GM21529 (cell line): Measurements from ENCODE around the gene STK17A.
"Not testable (repeated sequence)": the region's sequence is repeated elsewhere in the genome, so short reads cannot be mapped to it uniquely, and the experiment has no call there.

Experiments
- ATAC-seq: cut with Tn5 transposase; IDR thresholded peaks from one replicate; pipeline ENCODE4 v1.9.1; 2021; ENCODE audit not compliant: unreplicated experiment

Gene STK17A

DNA sequence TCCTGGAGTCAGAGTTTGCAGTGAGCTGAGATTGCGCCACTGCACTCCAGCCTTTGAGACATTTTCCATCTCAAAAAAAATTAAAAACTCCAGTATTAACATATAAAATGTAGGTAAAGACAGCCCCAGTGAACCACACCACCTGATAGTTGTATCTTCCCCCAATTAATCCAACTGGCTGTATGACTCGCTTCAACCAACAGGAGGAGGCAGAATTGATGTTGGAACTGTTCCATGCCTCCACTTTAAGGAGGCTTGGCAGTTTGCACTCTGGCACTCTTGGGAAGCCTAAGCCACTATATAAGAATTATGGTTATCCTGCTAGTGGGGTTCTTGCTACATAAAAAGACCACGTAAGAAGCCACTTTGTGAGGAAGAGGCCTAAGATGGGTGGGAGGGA, 72.7 kb downstream of the STK17A start:
- ATAC-seq: no peak

DNA sequence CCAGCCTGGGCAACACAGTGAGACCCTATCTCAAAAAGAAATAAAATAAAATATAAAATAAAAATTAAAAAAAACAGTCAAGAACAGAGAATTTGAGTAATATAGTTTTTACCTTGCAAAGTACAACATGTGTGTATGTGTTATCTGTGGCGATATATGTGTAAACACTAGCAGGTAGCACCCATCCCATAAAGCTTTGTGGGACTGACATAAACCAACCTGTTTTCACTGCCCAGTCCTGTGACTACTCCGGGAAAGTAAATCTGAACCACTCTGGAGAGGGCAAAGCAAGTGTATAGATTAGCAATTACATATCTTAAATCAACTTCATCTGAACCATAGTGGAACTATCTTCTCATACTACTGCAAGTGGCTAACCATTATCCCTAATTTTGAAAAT, 74.1 kb downstream of the STK17A start:
- no peak for ATAC-seq

DNA sequence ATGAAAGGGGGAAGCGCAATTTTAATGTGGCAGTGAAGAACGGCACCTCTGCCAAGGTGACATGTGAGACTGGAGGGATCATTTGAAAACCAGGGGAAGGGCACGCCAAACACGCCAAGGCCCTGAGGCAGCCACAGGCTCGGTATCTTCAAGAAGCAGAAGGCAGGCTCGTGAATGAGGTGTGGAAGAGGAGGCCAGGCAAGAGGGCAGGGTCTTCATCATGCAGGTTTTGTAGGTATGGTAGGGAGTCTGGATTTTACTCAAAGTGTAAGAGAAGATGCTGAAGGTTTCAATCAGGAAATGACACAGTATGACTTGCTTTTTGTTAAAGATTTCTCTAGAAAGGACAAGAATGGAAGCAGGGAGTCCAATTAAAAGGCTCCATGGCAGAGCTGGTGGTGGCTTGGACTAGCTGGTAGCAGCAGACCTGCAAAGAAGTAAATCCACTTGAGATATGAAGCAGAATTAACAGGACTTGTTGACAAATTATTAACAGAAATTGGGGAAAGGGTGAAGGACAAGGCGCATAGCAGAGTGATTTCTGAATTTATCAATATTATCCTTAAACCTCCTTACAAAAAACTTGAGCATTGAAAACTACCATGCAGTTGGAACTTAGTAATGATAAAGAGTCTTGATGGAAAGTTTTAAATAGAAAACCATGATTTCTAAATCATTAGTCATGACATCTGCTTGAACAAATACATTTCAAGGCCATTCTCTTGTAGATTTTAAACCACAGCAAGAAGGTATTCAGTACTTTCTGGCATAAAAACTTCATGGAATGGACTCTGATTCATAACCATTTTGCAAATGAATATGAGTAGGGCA, 76.0 kb downstream of the STK17A start:
- ATAC-seq: peak; percentile 84

DNA sequence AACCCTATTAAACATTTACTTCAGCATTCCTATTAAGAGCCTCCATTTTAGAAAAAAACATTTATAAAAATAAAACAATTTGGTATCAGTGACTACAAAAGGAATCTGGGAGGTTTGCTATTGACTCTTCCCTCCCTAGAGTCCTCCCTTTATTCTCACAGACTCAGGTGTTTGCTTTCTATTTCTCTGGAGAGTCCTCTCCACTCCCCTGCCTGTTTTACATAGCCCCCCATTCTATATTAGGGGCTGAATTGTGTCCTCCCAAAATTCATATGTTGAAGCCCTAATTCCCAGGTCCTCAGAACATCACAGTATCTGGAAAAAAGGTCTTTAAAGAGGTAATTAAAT, 76.6 kb downstream of the STK17A start:
- ATAC-seq: no peak

DNA sequence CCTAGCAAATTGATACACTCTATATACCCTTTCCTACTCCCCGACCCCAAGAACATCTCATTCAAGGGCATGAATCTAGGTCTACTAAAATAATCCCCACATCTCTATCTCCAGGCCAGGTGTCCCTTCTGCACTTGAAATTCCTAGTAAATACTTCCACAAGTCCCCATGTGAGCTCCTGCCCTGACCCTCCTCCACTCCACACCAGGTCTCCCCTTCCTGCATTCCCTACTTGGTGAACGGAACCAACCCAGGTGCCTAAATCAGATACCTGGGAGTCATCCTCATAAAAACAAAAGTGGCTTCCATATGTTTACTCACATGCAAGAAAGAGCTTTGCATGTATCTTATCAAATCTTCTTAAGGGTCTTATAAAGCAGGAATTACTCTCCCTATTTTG, 77.2 kb downstream of the STK17A start:
- no peak for ATAC-seq

DNA sequence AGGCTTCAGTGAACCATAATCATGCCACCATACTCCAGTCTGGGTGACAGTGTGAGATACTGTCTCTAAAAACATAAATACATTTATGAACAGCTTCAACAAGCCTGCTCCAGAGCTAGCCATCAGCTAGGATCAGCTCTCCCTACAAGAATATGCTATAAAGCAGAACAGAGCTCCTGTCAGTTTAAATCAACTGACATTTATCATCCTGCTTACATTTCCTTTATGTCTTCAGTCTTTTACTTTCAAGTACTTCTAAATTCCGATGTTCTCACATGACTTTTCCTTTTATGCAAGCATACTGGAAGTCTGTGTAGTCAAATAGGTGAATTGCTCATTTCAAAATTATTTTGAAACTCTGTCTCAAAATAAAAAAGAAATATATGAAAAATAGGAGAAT, 81.8 kb downstream of the STK17A start:
- no peak for ATAC-seq

DNA sequence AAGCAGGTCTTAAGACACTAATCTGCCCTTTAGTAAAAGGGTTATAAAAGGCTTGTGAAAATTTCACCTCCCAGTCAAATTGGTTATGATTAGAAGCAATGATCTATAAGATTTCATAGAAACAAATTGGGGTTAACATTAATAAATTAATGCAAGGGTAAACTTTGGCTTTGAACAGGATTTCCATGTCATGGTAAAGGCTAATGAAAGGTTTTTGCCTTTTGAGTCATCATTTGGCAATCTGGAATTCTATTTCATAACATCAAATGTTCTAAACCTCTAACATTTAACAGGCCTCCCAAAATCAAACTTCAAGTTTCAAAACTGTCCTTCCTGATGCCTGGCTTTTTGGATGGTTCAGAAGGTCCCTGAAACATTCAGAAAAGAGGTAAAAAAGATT, 84.0 kb downstream of the STK17A start:
- no peak for ATAC-seq

DNA sequence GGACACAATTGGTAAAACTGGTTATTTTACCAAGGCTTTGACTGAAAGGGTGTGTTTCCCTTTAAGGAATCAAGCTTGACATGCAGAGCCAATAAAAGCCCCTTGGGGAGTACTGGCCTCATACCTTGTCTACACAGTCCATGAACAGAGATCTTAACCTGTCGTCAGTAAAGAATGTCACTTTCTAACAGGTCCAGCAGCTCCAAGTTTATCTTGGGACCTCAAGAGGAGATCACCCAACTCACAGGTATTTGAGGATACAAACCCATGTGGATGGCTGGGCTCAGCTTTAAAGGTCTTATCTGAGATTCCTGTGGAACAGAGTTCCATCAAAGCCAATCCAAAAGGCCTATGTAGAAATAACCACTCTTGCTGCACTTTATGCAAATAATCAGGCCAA, 85.1 kb downstream of the STK17A start:
- ATAC-seq: no peak

DNA sequence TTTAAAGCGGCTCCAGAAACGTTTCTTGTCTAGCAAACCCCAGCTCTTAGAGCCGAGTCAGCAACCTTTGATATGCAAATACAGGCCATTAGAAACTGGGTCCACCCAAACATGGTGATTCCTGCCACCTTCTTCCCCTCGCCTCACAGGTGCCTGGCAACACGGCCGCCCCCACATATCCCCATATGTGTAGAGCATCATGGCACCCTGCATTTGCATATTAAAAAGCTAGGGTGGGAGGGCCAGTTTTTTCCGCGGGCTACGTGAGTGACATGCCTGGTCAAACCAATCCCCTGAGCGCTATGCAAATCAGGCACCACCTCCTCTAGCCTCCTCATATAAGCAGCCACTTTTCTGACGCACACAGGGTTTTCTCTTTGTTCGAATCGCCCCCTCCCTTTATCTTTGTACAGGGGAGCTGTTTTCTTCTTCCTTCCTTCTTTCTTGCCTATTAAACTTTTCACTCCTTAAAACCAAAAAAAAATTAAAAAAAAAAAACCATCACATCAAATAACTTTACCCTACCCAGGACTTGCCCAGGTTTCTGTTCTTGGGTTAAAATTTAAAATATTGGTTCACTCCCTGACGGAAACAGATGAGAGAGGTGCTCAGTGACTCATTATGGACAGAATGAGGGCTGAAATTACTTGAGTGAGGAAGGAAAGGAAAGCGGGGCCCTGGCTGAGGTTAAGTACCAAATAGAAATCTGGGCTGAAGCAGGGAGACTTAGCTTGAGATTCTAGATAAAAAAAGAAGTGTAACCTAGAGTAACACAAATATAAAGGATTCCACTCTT, 86.6 kb downstream of the STK17A start:
- peak; percentile 67 for ATAC-seq

DNA sequence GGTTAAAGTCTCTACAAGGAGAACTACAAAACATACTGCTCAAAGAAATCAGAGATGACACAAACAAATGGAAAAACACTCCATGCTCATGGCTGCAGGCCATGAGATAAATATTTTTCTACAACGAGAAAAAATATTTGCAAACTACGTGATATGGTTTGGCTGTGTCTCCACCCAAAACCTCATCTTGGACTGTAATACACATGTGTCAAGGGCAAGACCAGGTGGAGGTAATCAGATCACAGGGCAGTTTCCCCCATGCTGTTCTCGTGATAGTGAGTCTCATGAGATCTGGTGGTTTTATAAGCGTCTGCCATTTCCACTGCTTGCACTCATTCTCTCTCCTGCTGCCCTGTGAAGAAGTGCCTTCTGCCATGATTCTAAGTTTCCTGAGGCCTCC, 88.6 kb downstream of the STK17A start:
- ATAC-seq: no peak

DNA sequence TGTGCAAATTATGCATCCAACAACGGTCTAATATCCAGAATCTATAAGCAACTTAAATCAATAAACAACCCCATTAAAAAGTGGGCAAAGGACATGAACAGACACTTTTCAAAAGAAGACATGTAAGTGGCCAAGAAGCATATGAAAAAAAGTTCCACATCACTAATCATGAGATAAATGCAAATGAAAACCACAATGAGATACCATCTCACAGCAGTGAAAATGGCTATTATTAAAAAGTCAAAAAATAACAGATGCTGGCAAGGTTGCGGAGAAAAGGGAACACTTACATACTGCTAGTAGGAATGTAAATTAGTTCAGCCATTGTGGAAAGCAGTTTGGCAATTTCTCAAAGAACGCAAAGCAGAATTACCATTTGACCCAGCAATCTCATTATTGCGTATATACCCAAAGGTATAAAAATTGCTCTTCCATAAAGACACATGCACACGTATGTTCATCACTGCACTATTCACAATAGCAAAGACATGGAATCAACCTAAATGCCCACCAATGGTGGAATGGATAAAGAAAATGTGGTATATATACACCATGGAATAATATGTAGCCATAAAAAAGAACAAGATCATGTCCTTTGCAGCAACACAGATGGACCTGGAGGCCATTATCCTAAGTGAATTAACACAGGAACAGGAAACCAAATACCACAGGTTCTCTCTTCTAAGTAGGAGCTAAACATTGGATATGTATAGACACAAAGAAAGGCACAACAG, 90.5 kb downstream of the STK17A start:
- not testable (repeated sequence) for ATAC-seq

DNA sequence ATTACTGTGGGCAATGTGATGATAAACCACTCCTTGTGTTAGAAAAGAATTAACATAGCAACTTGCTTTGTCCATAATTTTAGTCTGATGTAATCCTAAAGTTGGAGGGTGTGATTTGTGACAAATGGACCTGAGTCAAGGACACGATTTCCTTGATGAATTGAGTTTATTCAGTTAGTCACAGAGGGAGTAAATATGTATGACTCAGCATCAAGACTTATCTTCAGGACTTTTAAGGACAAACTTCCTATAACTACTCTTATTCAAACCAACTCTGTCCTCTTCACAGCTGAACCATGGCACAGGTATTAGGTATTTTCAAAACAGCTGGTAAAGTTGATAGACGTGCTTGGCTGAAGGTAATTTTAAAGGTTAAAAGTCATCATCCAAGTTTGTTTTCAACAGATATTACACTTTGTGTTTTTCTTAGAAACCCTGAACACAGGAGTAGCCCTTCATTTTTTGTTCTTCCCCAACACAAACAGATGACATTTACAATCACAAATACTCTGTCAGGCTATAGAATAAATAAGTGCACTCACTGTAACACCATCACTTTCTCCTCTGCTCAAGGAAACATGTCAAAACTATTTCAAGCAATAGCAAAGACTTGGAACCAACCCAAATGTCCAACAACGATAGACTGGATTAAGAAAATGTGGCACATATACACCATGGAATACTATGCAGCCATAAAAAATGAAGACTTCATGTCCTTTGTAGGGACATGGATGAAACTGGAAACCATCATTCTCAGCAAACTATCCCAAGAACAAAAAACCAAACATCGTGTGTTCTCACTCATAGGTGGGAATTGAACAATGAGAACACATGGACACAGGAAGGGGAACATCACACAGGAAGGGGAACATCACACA, 91.9 kb downstream of the STK17A start:
- no peak for ATAC-seq
